HEK293T (cell line): ENCODE results near the gene POPDC2.

ENCODE experiments used
- CTCF ChIA-PET: fragments of 350-600 bp; formaldehyde crosslinking; extraction: SDS; loops from one replicate; lab custom pipeline; 2021; ENCODE audit warnings: antibody characterized with exemption, inconsistent platforms; lab: Yijun Ruan, JAX
- POLR2A ChIA-PET: fragments of 350-600 bp; formaldehyde crosslinking; extraction: SDS; loops from one replicate; lab custom pipeline; 2020; ENCODE audit warnings: antibody characterized with exemption, inconsistent platforms; lab: Yijun Ruan, JAX
- DNase-seq: peaks from one replicate; pipeline ENCODE4 v3.0.0; 2012; ENCODE audit warnings: mixed read lengths; ENCODE audit errors: extremely low spot score
- ARNT ChIP-seq: fragments of 450-650 bp; IDR thresholded peaks from 2 replicates; pipeline ENCODE4 v1.6.1; 2017; ENCODE audit warnings: mild to moderate bottlenecking
- BHLHE40 ChIP-seq: fragments of 450-650 bp; IDR thresholded peaks from 2 replicates; pipeline ENCODE4 v1.6.1; 2016; ENCODE audit warnings: mild to moderate bottlenecking, moderate library complexity, borderline replicate concordance
- CTBP1 ChIP-seq: fragments of 450-650 bp; IDR thresholded peaks from 2 replicates; pipeline ENCODE4 v1.6.1; 2016; ENCODE audit warnings: borderline replicate concordance
- ELF4 ChIP-seq: fragments of 450-650 bp; IDR thresholded peaks from 2 replicates; pipeline ENCODE4 v1.6.1; 2017; ENCODE audit warnings: antibody characterized with exemption
- FOXA1 ChIP-seq: fragments of 450-650 bp; IDR thresholded peaks from 2 replicates; pipeline ENCODE4 v1.6.1; 2016; ENCODE audit warnings: mild to moderate bottlenecking
- FOXK2 ChIP-seq: fragments of 450-650 bp; IDR thresholded peaks from 2 replicates; pipeline ENCODE4 v1.6.1; 2016; ENCODE audit warnings: mild to moderate bottlenecking
- FOXM1 ChIP-seq: fragments of 450-650 bp; IDR thresholded peaks from 2 replicates; pipeline ENCODE4 v1.6.1; 2017; ENCODE audit warnings: mild to moderate bottlenecking, borderline replicate concordance
- HDGF ChIP-seq: fragments of 450-650 bp; IDR thresholded peaks from 2 replicates; pipeline ENCODE4 v1.6.1; 2017; ENCODE audit warnings: antibody characterized with exemption, borderline replicate concordance
- L3MBTL2 ChIP-seq: fragments of 450-650 bp; conservative IDR thresholded peaks from 2 replicates; pipeline ENCODE4 v1.6.1; 2016; ENCODE audit warnings: mild to moderate bottlenecking
- LEF1 ChIP-seq: fragments of 450-650 bp; IDR thresholded peaks from 2 replicates; pipeline ENCODE4 v1.6.1; 2017; ENCODE audit warnings: mild to moderate bottlenecking, borderline replicate concordance
- NFRKB ChIP-seq: fragments of 450-650 bp; IDR thresholded peaks from 2 replicates; pipeline ENCODE4 v1.6.1; 2016; ENCODE audit warnings: mild to moderate bottlenecking, moderate library complexity
- SP1 ChIP-seq: fragments of 450-650 bp; IDR thresholded peaks from 2 replicates; pipeline ENCODE4 v1.6.1; 2017
- SUZ12 ChIP-seq: fragments of 450-650 bp; IDR thresholded peaks from 2 replicates; pipeline ENCODE4 v1.6.1; 2016; ENCODE audit warnings: mild to moderate bottlenecking
- TARDBP ChIP-seq: fragments of 450-650 bp; IDR thresholded peaks from 2 replicates; pipeline ENCODE4 v1.6.1; 2016
- ZNF384 ChIP-seq: fragments of 450-650 bp; IDR thresholded peaks from 2 replicates; pipeline ENCODE4 v1.6.1; 2016
- TF ChIP-seq, protein P1 (sequence below): fragments of 450-650 bp; IDR thresholded peaks from 2 replicates; pipeline ENCODE4 v1.6.1; 2016

The POPDC2 gene

DNA sequence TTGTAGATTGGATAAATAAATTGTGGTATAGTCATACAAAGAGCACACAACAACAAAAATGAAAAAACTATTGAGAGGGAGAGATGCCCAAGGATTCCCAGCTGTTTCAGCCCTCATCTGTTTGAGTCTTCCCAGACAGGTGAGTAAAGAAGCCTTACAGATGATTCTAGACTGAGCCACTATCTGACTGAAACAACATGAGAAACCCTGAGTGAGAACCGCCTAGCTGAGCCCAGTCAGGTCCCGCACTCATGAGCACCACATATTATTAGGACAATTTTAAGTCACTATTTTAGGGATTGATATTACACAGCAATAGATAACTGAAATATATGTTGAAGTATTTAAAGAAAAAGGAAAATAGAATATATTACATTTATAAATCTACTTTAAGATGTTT, 19.0 kb downstream of the POPDC2 start:
- ChIA-PET CTCF (no interaction called here), POLR2A (no interaction called here)
- no peak for DNase-seq
- no peak for TF ChIP-seq LEF1
- no peak for TF ChIP-seq HDGF
- TF ChIP-seq FOXA1 = no peak
- TF ChIP-seq ELF4 = no peak

- no peak for TF ChIP-seq FOXM1
- TF ChIP-seq TARDBP = no peak
- no peak for TF ChIP-seq SP1
- no peak for TF ChIP-seq HDGF
- no peak for TF ChIP-seq BHLHE40
- no peak for TF ChIP-seq CTBP1
- TF ChIP-seq LEF1 = no peak
- TF ChIP-seq FOXK2 = no peak
- TF ChIP-seq FOXA1 = no peak
- no peak for TF ChIP-seq ARNT
- no peak for TF ChIP-seq NFRKB
- TF ChIP-seq ZNF384 = no peak
- TF ChIP-seq SUZ12 = no peak
- TF ChIP-seq ELF4 = no peak
- CTCF ChIA-PET = no interaction called here
- no peak for DNase-seq
- POLR2A ChIA-PET = no interaction called here
Measured at GRCh38 chr3:119639494-119640350, 20.7 kb downstream of the POPDC2 start.

- ChIA-PET CTCF (no interaction called here), POLR2A (interaction anchor here (0.7 to 1.5 kb wide), 3 partner anchors 11 to 139 kb away, joined by 3 to 4 read pairs (median 3); partner anchors contain the start of gene TIMMDC1)
- TF ChIP-seq FOXK2 = no peak
- no peak for DNase-seq
Measured at GRCh38 chr3:119637679-119638477, 22.5 kb downstream of the POPDC2 start.

DNA sequence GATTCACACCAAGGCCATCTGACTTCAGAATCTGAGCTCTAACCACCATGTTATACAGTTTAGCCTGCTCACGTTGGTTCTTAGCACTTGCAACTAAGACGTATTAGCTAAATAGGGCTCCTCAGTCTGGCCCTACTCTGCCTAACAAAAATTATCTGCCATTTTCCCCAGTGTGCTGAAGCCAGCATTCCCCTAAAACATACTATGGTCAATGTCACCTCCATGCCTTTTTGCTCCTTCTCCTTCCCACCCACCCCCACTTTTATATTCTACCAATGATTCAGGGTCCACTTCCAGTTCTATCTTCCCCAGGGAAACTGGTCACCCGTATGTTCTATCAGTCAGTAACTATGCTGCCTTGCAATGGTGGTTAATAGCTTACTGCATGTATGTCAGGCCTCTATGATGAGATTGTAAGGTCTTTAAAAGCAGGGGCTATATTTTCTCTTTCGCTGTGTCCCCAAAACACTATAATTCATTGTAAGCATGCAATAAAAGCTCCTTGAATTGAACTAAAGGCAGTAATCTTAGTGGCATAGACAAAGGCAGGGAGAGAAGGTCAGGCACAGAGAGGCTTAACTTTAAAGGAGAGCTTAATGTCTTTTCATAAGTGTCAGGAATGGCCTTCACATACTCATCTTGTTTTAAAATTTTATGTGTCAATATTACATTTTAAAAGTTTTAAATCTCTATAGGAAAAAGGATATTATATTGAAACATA, 23.3 kb downstream of the POPDC2 start:
- TF ChIP-seq FOXM1 = no peak
- TF ChIP-seq HDGF = no peak
- no peak for TF ChIP-seq LEF1
- no peak for TF ChIP-seq CTBP1
- TF ChIP-seq FOXA1 = no peak
- TF ChIP-seq, protein P1, sequence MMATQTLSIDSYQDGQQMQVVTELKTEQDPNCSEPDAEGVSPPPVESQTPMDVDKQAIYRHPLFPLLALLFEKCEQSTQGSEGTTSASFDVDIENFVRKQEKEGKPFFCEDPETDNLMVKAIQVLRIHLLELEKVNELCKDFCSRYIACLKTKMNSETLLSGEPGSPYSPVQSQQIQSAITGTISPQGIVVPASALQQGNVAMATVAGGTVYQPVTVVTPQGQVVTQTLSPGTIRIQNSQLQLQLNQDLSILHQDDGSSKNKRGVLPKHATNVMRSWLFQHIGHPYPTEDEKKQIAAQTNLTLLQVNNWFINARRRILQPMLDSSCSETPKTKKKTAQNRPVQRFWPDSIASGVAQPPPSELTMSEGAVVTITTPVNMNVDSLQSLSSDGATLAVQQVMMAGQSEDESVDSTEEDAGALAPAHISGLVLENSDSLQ = no peak
- TF ChIP-seq SUZ12 = no peak
- no peak for TF ChIP-seq ARNT
- no peak for TF ChIP-seq BHLHE40
- no peak for TF ChIP-seq L3MBTL2
- no peak for TF ChIP-seq SP1
- no peak for TF ChIP-seq ZNF384
- no peak for TF ChIP-seq NFRKB
- TF ChIP-seq ELF4 = no peak
- TF ChIP-seq TARDBP = no peak
- no peak for TF ChIP-seq FOXK2
- no peak for DNase-seq
- POLR2A ChIA-PET = interaction anchor here (0.7 to 1.5 kb wide), 2 partner anchors 25 to 138 kb away, joined by 3 to 4 read pairs; partner anchors contain the start of gene TIMMDC1
- CTCF ChIA-PET = no interaction called here

DNA sequence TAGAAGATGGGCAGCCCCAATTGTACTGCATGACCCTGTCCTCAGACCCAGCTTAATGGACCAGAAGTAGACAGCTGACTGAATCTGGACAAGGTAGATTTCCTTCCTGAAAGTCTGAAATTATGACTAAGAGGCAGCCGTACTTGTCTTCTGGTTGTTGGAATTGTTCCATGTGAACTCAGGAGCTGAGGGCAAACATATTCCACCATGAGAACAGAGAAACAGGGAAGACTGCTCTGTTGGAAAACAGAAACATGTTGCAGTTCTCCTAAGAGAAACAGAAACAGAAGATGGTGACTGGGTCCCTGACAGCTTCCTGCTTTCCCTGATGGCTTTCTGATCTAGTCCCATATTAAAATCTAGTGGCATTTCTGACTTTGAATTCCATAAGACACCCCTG, 24.1 kb downstream of the POPDC2 start:
- no peak for DNase-seq

More for the DNA sequence above, 24.1 kb downstream of the POPDC2 start:
- TF ChIP-seq ELF4 = no peak
- no peak for TF ChIP-seq ZNF384
- TF ChIP-seq SP1 = no peak
- no peak for TF ChIP-seq FOXK2
- no peak for TF ChIP-seq HDGF
- no peak for TF ChIP-seq FOXA1
- TF ChIP-seq SUZ12 = no peak
- TF ChIP-seq ARNT = no peak
- TF ChIP-seq NFRKB = no peak
- TF ChIP-seq BHLHE40 = no peak
- no peak for TF ChIP-seq TARDBP
- TF ChIP-seq, protein P1 = no peak
- TF ChIP-seq CTBP1 = no peak
- no peak for TF ChIP-seq LEF1
- ChIA-PET CTCF (no interaction called here), POLR2A (no interaction called here)
